Caco-2 (cell line): ENCODE data around the gene KRTAP5-2. TPM values are rescaled to one million over a fixed set of nuclear protein-coding genes. Genes with fewer than 3 reads are reported as not detected.

Experiments
- BruUV-seq: library from RNA; stranded (reverse); fragments of 400-500 nt; replicated peaks from 2 replicates; lab custom pipeline; 2021; lab: Mats Ljungman, UMichigan
- CTCF ChIA-PET: fragments of 300-600 bp; sonication (Branson Sonifier 250); formaldehyde crosslinking; loops from one replicate; lab custom pipeline; 2022; ENCODE audit warnings: antibody characterized with exemption; lab: Charles Lee
- POLR2A ChIA-PET: fragments of 300-600 bp; sonication (Branson Sonifier 250); formaldehyde crosslinking; loops from one replicate; lab custom pipeline; 2022; ENCODE audit warnings: antibody characterized with exemption; lab: Charles Lee
- DNase-seq, 2 experiments: peaks; one replicate each; pipeline versions ENCODE4 v3.0.0 to v3.0.0-alpha.2; 2020 to 2022
- H3K27me3 ChIP-seq: replicated peaks from 2 replicates; pipeline ENCODE4 v1.6.0; 2011; ENCODE audit warnings: low read length; ENCODE audit not compliant: control insufficient read depth, insufficient read depth
- H3K36me3 ChIP-seq: 2 replicates; pipeline ENCODE4 v1.5.1; 2011; ENCODE audit warnings: low read length; ENCODE audit not compliant: control insufficient read depth, insufficient read depth
- H3K4me1 ChIP-seq: fragments of 250-450 bp; sonication (Bioruptor Pico); 2 replicates; pipeline ENCODE4 v1.5.1; 2020; ENCODE audit warnings: mild to moderate bottlenecking
- H3K4me3 ChIP-seq: 2 replicates; pipeline ENCODE4 v1.5.1; 2011; ENCODE audit warnings: low read depth, mild to moderate bottlenecking, control low read depth, low read length
- H3K9me3 ChIP-seq: fragments of 250-450 bp; sonication (Bioruptor Pico); 2 replicates; pipeline ENCODE4 v1.5.1; 2020; ENCODE audit warnings: mild to moderate bottlenecking, moderate library complexity
- H3K27ac Mint-ChIP-seq: one replicate; pipeline ENCODE4 v1.8.0; 2022; ENCODE audit warnings: mixed read lengths; ENCODE audit not compliant: unreplicated experiment
- H3K27me3 Mint-ChIP-seq: one replicate; pipeline ENCODE4 v1.8.0; 2022; ENCODE audit warnings: mixed read lengths; ENCODE audit not compliant: insufficient read depth, unreplicated experiment
- H3K36me3 Mint-ChIP-seq: one replicate; pipeline ENCODE4 v1.8.0; 2022; ENCODE audit warnings: mild to moderate bottlenecking, mixed read lengths; ENCODE audit not compliant: insufficient read depth, unreplicated experiment
- H3K4me1 Mint-ChIP-seq: one replicate; pipeline ENCODE4 v1.8.0; 2022; ENCODE audit warnings: low read depth, mixed read lengths; ENCODE audit not compliant: unreplicated experiment
- H3K4me3 Mint-ChIP-seq: one replicate; pipeline ENCODE4 v1.8.0; 2022; ENCODE audit warnings: mild to moderate bottlenecking, moderate library complexity, mixed read lengths; ENCODE audit not compliant: unreplicated experiment
- H3K9me3 Mint-ChIP-seq: one replicate; pipeline ENCODE4 v1.8.0; 2022; ENCODE audit warnings: mixed read lengths; ENCODE audit not compliant: unreplicated experiment
- CTCF ChIP-seq, 2 experiments: fragments of 200-600 bp in 1 of 2; IDR thresholded peaks; 1 replicate in 1 of 2; 2 replicates in 1 of 2; pipeline versions ENCODE4 v1.5.1 to v1.8.0; 2011 to 2022; ENCODE audit warnings: antibody characterized with exemption in 1 of 2, control low read depth in 1 of 2, inconsistent platforms in 1 of 2, low read depth in 1 of 2, low read length in 1 of 2, mild to moderate bottlenecking in 1 of 2, moderate library complexity in 1 of 2; ENCODE audit not compliant: insufficient read depth in 1 of 2, severe bottlenecking in 1 of 2, unreplicated experiment in 1 of 2
- intact Hi-C: fragments of 100-400 bp; cut with micrococcal nuclease; formaldehyde crosslinking; loops from one replicate; pipeline ENCODE4 v1.10.0; 2022; ENCODE audit not compliant: unreplicated experiment
- total RNA-seq: library from RNA; stranded (reverse); gene quantifications from 2 replicates; pipeline ENCODE4 v1.2.3, GENCODE V29; 2022

KRTAP5-2 gene
- total RNA-seq, 1 experiment from 2014 or later, result not detected

GRCh38 chr11:1632053-1632714 is 34.1 kb upstream of the KRTAP5-2 start:
- no peak for TF ChIP-seq CTCF (IDR thresholded peaks at IDR 0.05; ENCODE audit: insufficient read depth in 1 of 2, low read depth in 1 of 2, low read length in 1 of 2, severe bottlenecking in 1 of 2, unreplicated experiment in 1 of 2)
- Mint-ChIP-seq H3K27me3 (peaks cover 28% of the 10 kb centered on the region), H3K36me3 (no peaks in the 10 kb centered on the region), H3K9me3 (no peaks in the 10 kb centered on the region), H3K4me1 (no peaks in the 10 kb centered on the region), H3K27ac (no peak overlapping the region), H3K4me3 (no peak overlapping the region)
- intact Hi-C loops, result no loop called here
- ChIA-PET CTCF (interaction anchor here (0.6 to 1.8 kb wide), 3 partner anchors 8 to 37 kb away, joined by 3 to 13 read pairs (median 3); no protein-coding TSS in a partner anchor), POLR2A (no interaction called here)
- H3K36me3 ChIP-seq, result no peaks in the 10 kb centered on the region
- DNase-seq, result no peak
- H3K4me3 ChIP-seq, result no peak overlapping the region
- H3K4me1 ChIP-seq, result no peaks in the 10 kb centered on the region
- H3K9me3 ChIP-seq, result no peaks in the 10 kb centered on the region
- BruUV-seq, result no TSS peak
- H3K27me3 ChIP-seq, result peaks cover 1% of the 10 kb centered on the region; the same call in 1 of the 2 replicates

- CTCF ChIA-PET, result interaction anchor here (1.1 to 1.8 kb wide), 4 partner anchors 9 to 521 kb away, joined by 3 to 13 read pairs (median 6); no protein-coding TSS in a partner anchor
Observed at GRCh38 chr11:1631066-1631568, 33.0 kb upstream of the KRTAP5-2 start.

More at GRCh38 chr11:1631066-1631568, 33.0 kb upstream of the KRTAP5-2 start:
- POLR2A ChIA-PET, result no interaction called here
- Histone ChIP-seq H3K9me3 (no peaks in the 10 kb centered on the region), H3K4me1 (no peaks in the 10 kb centered on the region), H3K36me3 (no peaks in the 10 kb centered on the region), H3K27me3 (peaks cover 1% of the 10 kb centered on the region; the same call in 1 of the 2 replicates), H3K4me3 (no peak overlapping the region)
- intact Hi-C loops, result loop anchor here (2.0 kb wide), 1 partner anchor 36 kb away; no protein-coding TSS in a partner anchor
- no peak overlapping the region for H3K27ac Mint-ChIP-seq
- H3K27me3 Mint-ChIP-seq, result peaks cover 29% of the 10 kb centered on the region
- no peaks in the 10 kb centered on the region for H3K9me3 Mint-ChIP-seq
- no TSS peak for BruUV-seq
- TF ChIP-seq CTCF (IDR thresholded peaks at IDR 0.05; ENCODE audit: insufficient read depth in 1 of 2, low read depth in 1 of 2, low read length in 1 of 2, severe bottlenecking in 1 of 2, unreplicated experiment in 1 of 2), result no peak
- H3K36me3 Mint-ChIP-seq, result no peaks in the 10 kb centered on the region
- no peak for DNase-seq
- no peak overlapping the region for H3K4me3 Mint-ChIP-seq
- no peaks in the 10 kb centered on the region for H3K4me1 Mint-ChIP-seq
